GM12878 (cell line): ENCODE results near the gene MCF2L2.

Experiments
- CHD1 ChIP-seq: IDR thresholded peaks from 2 replicates; pipeline ENCODE4 v1.6.1; 2012; ENCODE audit warnings: low read depth, low read length, improper control_type of control experiment
- FOXM1 ChIP-seq: IDR thresholded peaks from 2 replicates; pipeline ENCODE4 v1.6.1; 2012; ENCODE audit warnings: low read depth, mild to moderate bottlenecking, inconsistent platforms, low read length, moderate library complexity
- KDM1A ChIP-seq: fragments of 200-600 bp; sonication (generic); IDR thresholded peaks from 2 replicates; pipeline ENCODE4 v1.6.1; 2016; ENCODE audit warnings: borderline replicate concordance
- MEF2A ChIP-seq: IDR thresholded peaks from 2 replicates; pipeline ENCODE4 v1.6.1; 2011; ENCODE audit warnings: low read depth, mild to moderate bottlenecking, low read length, moderate library complexity; ENCODE audit not compliant: insufficient read depth
- NBN ChIP-seq: fragments of 450-650 bp; IDR thresholded peaks from 2 replicates; pipeline ENCODE4 v1.6.1; 2016
- POLR2A ChIP-seq: IDR thresholded peaks from 2 replicates; pipeline ENCODE4 v1.6.1; 2011; ENCODE audit warnings: low read depth, mild to moderate bottlenecking, low read length
- RFX5 ChIP-seq: IDR thresholded peaks from 2 replicates; pipeline ENCODE4 v1.6.1; 2011; ENCODE audit warnings: low read depth, low read length, improper control_type of control experiment
- SMC3 ChIP-seq: IDR thresholded peaks from 2 replicates; pipeline ENCODE4 v1.6.1; 2011; ENCODE audit warnings: low read length, improper control_type of control experiment, borderline replicate concordance
- TF ChIP-seq, protein P1 (sequence below), 3 experiments: IDR thresholded peaks in 2 of 3; conservative IDR thresholded peaks in 1 of 3; 2 replicates each; pipeline ENCODE4 v1.5.1; 2011; ENCODE audit warnings: low read depth in 3 of 3, low read length in 3 of 3, mild to moderate bottlenecking in 3 of 3, control low read depth in 2 of 3, moderate library complexity in 2 of 3, inconsistent platforms in 1 of 3, mixed read lengths in 1 of 3; ENCODE audit not compliant: control insufficient read depth in 2 of 3, insufficient read depth in 1 of 3; ENCODE audit errors: extremely low read depth in 1 of 3
- TF ChIP-seq, protein P2 (sequence below): fragments of 450-650 bp; IDR thresholded peaks from 2 replicates; pipeline ENCODE4 v1.6.1; 2016; ENCODE audit warnings: mild to moderate bottlenecking
- TF ChIP-seq, protein P3 (sequence below): IDR thresholded peaks from 2 replicates; pipeline ENCODE4 v1.6.1; 2012; ENCODE audit warnings: low read depth, low read length, improper control_type of control experiment
- TF ChIP-seq, protein P4 (sequence below): IDR thresholded peaks from 2 replicates; pipeline ENCODE4 v1.6.1; 2011; ENCODE audit warnings: low read depth, low read length, improper control_type of control experiment, borderline replicate concordance
- TF ChIP-seq, protein P5 (sequence below): fragments of 450-650 bp; IDR thresholded peaks from 2 replicates; pipeline ENCODE4 v1.6.1; 2017; ENCODE audit warnings: mild to moderate bottlenecking

DNA sequence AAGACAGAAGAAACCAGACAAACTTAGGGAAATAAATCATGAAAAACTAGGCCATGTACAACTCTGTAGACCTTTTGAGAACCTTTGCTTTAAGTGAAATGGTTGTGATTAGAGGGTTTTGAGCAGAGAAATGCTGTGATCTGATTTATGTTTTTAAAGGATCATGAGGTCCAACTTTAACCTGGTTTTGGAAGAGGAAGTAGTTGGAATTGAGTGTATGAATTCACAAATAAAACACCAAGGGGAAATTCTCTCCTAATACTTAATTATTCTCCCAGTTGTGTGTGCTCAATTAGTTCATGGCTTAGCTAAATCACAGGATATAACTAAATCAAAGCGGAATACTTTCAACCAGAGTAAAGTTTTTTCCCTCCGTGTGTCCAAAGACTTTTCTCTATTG is 45.5 kb upstream of the MCF2L2 start:
- TF ChIP-seq, protein P1, sequence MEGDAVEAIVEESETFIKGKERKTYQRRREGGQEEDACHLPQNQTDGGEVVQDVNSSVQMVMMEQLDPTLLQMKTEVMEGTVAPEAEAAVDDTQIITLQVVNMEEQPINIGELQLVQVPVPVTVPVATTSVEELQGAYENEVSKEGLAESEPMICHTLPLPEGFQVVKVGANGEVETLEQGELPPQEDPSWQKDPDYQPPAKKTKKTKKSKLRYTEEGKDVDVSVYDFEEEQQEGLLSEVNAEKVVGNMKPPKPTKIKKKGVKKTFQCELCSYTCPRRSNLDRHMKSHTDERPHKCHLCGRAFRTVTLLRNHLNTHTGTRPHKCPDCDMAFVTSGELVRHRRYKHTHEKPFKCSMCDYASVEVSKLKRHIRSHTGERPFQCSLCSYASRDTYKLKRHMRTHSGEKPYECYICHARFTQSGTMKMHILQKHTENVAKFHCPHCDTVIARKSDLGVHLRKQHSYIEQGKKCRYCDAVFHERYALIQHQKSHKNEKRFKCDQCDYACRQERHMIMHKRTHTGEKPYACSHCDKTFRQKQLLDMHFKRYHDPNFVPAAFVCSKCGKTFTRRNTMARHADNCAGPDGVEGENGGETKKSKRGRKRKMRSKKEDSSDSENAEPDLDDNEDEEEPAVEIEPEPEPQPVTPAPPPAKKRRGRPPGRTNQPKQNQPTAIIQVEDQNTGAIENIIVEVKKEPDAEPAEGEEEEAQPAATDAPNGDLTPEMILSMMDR (IDR thresholded peaks at IDR 0.05 in 2 of 3, conservative IDR thresholded peaks at IDR 0.05 in 1 of 3; ENCODE audit: control insufficient read depth in 2 of 3, extremely low read depth in 1 of 3, insufficient read depth in 1 of 3, low read depth in 3 of 3, low read length in 3 of 3) = no peak
- TF ChIP-seq, protein P2, sequence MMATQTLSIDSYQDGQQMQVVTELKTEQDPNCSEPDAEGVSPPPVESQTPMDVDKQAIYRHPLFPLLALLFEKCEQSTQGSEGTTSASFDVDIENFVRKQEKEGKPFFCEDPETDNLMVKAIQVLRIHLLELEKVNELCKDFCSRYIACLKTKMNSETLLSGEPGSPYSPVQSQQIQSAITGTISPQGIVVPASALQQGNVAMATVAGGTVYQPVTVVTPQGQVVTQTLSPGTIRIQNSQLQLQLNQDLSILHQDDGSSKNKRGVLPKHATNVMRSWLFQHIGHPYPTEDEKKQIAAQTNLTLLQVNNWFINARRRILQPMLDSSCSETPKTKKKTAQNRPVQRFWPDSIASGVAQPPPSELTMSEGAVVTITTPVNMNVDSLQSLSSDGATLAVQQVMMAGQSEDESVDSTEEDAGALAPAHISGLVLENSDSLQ = no peak
- TF ChIP-seq MEF2A (no peak), CHD1 (no peak), FOXM1 (no peak), POLR2A (no peak), KDM1A (no peak), NBN (no peak), SMC3 (no peak), RFX5 (no peak)
- TF ChIP-seq, protein P3, sequence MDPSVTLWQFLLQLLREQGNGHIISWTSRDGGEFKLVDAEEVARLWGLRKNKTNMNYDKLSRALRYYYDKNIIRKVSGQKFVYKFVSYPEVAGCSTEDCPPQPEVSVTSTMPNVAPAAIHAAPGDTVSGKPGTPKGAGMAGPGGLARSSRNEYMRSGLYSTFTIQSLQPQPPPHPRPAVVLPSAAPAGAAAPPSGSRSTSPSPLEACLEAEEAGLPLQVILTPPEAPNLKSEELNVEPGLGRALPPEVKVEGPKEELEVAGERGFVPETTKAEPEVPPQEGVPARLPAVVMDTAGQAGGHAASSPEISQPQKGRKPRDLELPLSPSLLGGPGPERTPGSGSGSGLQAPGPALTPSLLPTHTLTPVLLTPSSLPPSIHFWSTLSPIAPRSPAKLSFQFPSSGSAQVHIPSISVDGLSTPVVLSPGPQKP = no peak
- TF ChIP-seq, protein P4, sequence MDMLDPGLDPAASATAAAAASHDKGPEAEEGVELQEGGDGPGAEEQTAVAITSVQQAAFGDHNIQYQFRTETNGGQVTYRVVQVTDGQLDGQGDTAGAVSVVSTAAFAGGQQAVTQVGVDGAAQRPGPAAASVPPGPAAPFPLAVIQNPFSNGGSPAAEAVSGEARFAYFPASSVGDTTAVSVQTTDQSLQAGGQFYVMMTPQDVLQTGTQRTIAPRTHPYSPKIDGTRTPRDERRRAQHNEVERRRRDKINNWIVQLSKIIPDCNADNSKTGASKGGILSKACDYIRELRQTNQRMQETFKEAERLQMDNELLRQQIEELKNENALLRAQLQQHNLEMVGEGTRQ = no peak
- TF ChIP-seq, protein P5, sequence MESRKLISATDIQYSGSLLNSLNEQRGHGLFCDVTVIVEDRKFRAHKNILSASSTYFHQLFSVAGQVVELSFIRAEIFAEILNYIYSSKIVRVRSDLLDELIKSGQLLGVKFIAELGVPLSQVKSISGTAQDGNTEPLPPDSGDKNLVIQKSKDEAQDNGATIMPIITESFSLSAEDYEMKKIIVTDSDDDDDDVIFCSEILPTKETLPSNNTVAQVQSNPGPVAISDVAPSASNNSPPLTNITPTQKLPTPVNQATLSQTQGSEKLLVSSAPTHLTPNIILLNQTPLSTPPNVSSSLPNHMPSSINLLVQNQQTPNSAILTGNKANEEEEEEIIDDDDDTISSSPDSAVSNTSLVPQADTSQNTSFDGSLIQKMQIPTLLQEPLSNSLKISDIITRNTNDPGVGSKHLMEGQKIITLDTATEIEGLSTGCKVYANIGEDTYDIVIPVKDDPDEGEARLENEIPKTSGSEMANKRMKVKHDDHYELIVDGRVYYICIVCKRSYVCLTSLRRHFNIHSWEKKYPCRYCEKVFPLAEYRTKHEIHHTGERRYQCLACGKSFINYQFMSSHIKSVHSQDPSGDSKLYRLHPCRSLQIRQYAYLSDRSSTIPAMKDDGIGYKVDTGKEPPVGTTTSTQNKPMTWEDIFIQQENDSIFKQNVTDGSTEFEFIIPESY = no peak
